Fibroblast of mammary gland (primary cell): ENCODE data around the gene PDP2.

Experiments used
- DNase-seq: peaks from one replicate; pipeline ENCODE4 v3.0.0-alpha.2; 2010; ENCODE audit warnings: low read depth
- H3K4me3 ChIP-seq: 2 replicates; pipeline ENCODE4 v1.5.1; 2011; ENCODE audit warnings: low read depth, mild to moderate bottlenecking, low read length, moderate library complexity; ENCODE audit not compliant: control insufficient read depth
- TF ChIP-seq, protein P1 (sequence below): conservative IDR thresholded peaks from 2 replicates; pipeline ENCODE4 v1.5.1; 2011; ENCODE audit warnings: low read depth, low read length, inconsistent platforms; ENCODE audit not compliant: control insufficient read depth, insufficient read depth

Gene PDP2, protein sequence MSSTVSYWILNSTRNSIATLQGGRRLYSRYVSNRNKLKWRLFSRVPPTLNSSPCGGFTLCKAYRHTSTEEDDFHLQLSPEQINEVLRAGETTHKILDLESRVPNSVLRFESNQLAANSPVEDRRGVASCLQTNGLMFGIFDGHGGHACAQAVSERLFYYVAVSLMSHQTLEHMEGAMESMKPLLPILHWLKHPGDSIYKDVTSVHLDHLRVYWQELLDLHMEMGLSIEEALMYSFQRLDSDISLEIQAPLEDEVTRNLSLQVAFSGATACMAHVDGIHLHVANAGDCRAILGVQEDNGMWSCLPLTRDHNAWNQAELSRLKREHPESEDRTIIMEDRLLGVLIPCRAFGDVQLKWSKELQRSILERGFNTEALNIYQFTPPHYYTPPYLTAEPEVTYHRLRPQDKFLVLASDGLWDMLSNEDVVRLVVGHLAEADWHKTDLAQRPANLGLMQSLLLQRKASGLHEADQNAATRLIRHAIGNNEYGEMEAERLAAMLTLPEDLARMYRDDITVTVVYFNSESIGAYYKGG

DNA sequence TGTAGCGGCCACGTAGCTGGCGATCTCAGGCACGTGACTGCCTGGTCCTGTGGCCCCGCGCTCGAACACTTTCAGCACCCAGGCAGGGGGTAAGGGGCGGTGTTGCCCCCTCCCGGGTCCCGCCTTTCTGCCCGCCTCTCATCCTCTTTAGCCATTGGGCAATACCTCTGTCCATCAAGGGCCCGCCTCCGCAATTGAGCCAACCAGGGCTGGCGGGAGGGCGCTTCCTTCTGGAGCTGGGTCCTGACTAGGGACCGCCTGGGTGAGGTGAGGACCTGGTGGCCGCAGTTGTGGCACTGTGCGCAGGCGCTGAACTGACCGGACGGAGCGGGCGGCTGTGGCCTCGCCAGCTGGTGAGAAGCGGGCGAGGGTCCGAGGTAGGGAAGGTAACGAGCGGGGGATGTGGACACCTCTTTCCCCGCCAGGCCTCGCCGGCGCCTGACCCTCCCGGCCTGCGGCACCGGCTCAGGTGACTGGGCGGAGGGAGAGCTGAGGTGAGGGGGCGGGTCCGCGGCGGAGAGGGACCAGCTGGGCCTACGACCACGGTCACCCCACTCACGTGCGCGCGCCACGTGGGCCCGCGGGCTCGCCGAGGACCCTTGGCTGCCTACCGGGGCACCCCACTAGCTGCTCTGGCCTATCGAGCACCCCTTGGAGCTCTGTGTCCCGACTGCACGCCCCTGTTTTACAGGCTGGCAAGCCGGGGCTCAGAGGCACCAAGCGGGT lies at the start of gene PDP2:
Gene PDP2, plus strand, starts transcription at position 228 of the 726 bp plus-strand sequence. CDS start 3,770 bp downstream, outside the sequence.
- DNase-seq = peak; percentile 90
- TF ChIP-seq, protein P1, sequence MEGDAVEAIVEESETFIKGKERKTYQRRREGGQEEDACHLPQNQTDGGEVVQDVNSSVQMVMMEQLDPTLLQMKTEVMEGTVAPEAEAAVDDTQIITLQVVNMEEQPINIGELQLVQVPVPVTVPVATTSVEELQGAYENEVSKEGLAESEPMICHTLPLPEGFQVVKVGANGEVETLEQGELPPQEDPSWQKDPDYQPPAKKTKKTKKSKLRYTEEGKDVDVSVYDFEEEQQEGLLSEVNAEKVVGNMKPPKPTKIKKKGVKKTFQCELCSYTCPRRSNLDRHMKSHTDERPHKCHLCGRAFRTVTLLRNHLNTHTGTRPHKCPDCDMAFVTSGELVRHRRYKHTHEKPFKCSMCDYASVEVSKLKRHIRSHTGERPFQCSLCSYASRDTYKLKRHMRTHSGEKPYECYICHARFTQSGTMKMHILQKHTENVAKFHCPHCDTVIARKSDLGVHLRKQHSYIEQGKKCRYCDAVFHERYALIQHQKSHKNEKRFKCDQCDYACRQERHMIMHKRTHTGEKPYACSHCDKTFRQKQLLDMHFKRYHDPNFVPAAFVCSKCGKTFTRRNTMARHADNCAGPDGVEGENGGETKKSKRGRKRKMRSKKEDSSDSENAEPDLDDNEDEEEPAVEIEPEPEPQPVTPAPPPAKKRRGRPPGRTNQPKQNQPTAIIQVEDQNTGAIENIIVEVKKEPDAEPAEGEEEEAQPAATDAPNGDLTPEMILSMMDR = no peak
- H3K4me3 ChIP-seq = peak within 1 kb of the TSS; percentile 86

DNA sequence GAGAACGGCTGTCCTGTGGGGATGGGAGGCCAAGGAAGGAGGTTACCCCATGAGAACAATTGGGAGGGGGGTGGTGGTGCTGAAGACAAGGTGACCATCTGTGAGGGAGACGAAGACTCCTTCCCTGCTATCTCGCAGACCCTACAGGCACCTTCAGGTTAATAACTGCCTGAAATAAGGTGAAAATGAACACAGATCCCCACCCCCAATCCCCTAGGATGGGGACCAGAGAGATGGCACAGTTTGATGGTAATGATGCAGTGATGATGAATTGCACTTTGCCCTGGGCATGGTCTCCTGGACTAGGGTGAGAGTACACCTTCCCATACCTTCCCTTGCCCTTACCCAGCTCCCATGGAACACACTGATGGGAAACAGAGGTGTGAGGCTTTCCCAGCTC lies 48.1 kb upstream of the PDP2 start:
- TF ChIP-seq, protein P1 = no peak
- H3K4me3 ChIP-seq = no peak overlapping the region
- DNase-seq = no peak

DNA sequence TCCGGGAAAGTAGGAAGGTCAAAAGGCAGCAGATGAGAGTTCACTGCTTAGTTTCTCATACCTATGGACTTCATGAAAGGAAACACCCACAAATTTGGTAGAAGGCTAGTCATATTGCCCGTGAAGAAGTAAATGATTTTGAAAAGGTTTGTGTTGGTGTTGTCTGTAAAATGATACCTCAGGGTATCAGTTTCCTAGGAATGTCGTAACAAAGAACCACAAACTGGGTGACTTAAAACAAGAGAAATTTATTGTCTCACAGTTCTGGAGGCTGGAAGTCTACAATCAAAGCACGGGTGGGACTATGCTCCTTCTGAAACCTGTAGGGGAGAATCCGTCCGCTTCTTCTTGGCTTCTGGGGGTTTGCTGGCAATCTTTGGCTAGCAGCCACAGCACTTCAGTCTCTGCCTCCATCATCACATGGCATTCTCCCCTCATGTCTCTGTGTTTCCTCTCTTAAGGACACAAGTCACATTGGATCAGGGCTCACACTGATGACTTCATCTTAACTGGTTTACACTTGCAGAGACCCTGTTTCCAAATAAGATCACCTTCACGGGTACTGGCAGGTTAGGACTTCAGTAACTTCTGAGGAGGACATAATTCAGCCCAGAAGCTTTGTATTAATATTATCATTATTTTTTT lies 47.5 kb upstream of the PDP2 start:
- TF ChIP-seq, protein P1 = no peak
- peak; percentile 49 for DNase-seq
- no peak overlapping the region for H3K4me3 ChIP-seq

DNA sequence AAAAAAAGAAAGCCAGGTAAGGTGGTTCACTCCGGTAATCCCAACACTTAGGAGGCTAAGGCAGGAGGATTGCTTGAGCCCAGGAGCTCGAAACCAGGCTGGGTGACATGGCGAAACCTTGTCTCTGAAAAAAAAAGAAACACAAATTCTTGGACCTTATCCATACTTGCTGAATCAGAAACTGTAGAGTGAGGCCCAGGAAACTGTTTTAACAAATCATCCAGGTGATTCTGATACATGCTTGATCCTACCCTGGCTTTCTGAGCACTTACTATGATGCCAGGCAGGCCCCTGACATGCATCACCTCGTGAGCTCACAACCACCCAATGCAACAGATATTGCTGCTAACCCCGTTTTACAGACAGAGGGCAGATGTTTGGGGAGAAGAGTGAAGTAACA lies 45.6 kb upstream of the PDP2 start:
- TF ChIP-seq, protein P1 = no peak
- no peak overlapping the region for H3K4me3 ChIP-seq
- DNase-seq = no peak

DNA sequence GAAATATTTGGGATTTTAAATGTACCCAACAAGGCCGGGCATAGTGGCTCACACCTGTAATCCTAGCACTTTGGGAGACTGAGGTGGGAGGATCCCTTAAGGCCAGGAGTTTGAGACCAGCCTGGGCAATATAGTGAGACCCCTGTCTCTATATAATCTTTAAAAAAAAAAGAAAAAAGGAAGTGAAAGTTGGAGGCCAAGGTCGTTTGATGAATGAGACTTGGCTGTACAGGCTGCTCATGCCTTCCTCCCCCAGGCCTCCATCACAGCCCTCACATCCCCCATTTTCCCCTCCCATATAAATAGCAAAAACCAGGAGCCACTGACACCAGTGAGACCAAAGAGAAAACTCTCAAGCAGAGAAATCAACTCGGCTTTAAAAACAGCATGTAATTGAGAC lies 39.4 kb upstream of the PDP2 start:
- no peak overlapping the region for H3K4me3 ChIP-seq
- TF ChIP-seq, protein P1 = no peak
- DNase-seq = no peak

DNA sequence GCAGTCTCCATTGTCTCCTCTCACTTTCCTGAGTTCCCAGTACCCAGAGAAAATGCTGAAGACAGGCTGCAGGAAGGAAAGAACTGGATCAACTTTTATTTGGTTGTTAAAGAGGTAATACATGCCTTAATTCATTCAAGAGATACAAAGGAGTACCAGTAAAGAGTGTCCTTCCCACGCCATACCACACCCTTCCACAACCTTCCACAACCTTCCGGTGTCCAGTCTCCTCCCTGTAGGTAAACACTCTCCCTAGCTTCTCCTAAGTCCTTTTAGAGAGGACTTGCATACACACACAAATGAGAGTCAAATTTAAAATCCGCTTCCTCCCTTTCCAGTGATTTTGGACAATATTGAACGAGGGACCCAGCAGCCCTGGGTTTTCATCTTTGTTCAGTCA lies 38.9 kb upstream of the PDP2 start:
- no peak for DNase-seq
- TF ChIP-seq, protein P1 = no peak
- no peak overlapping the region for H3K4me3 ChIP-seq
